ENCODE data around the gene VTI1B. TPM values are rescaled to one million over a fixed set of nuclear protein-coding genes. Genes with fewer than 3 reads are reported as not detected.

The VTI1B gene
- total and polyA plus RNA-seq, 2 of the 4 experiments (the other 2 are of a cell fraction): 61.8 to 90.2 TPM

DNA sequence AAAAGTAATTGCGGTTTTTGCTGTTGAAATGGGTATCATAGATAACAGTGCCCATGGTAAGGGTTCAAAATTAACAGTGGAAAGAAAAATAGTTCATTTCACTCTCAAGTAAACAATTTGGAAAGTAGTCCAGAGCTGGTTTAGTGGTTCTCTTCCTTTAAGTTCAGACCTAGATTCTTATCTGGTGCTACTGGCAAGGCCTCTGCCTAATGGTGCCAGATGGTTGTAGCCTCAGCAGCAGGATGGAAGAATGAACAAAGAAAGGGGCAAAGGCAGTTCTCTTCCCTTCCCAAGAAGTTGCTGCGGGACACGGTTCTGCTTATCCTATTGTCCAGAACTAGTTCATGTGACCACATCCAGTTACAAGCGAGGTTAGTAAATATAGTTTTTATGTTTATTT lies 44.2 kb downstream of the VTI1B start:
- Histone ChIP-seq H3K36me3 (ENCODE audit: control insufficient read depth, insufficient read depth, low read length) (no peaks in the 10 kb centered on the region), H3K79me1 (ENCODE audit: low read depth in 1 of 2, low read length in 2 of 2) (no peaks in the 10 kb centered on the region), H4K5ac (ENCODE audit: low read depth, low read length) (no peak overlapping the region), H3K23ac (ENCODE audit: low read depth, low read length) (no peak overlapping the region), H3K14ac (replicated peaks; ENCODE audit: low read depth, low read length) (no peak overlapping the region), H2AK5ac (ENCODE audit: low read depth, low read length) (no peak overlapping the region), H4K91ac (ENCODE audit: insufficient read depth, low read depth, low read length) (no peak overlapping the region), H3K4ac (ENCODE audit: low read depth, low read length) (no peak overlapping the region), H3K4me3 (ENCODE audit: insufficient read depth, low read depth, low read length) (no peak overlapping the region), H2AFZ (replicated peaks; ENCODE audit: low read length, poor library complexity) (no peak overlapping the region), H2AK9ac (replicated peaks; ENCODE audit: low read depth, low read length, poor library complexity) (no peak overlapping the region), H3K4me1 (ENCODE audit: control insufficient read depth, insufficient read depth, low read length) (no peaks in the 10 kb centered on the region), H3K4me2 (ENCODE audit: low read depth, low read length) (no peak overlapping the region), H3K56ac (ENCODE audit: extremely low read depth, insufficient read depth, low read length) (no peak overlapping the region), H3K27ac (ENCODE audit: insufficient read depth, low read length) (no peak overlapping the region), H3K9ac (ENCODE audit: low read depth, low read length) (no peak overlapping the region), H3K27me3 (ENCODE audit: control insufficient read depth, insufficient read depth, low read length) (peaks cover 2% of the 10 kb centered on the region), H3K18ac (ENCODE audit: low read depth, low read length) (no peak overlapping the region), H2BK20ac (ENCODE audit: low read depth, low read length) (no peak overlapping the region), H2BK120ac (ENCODE audit: low read depth, low read length) (no peak overlapping the region), H2BK15ac (ENCODE audit: low read depth, low read length) (no peak overlapping the region), H4K20me1 (ENCODE audit: insufficient read depth, low read length) (no peaks in the 10 kb centered on the region), H4K8ac (ENCODE audit: low read depth in 2 of 2, low read length in 2 of 2) (no peak overlapping the region), H3K9me3 (ENCODE audit: control insufficient read depth, insufficient read depth, low read length) (no peaks in the 10 kb centered on the region), H3K9me1 (ENCODE audit: insufficient read depth, low read length) (no peaks in the 10 kb centered on the region; the same call in 1 of the 2 replicates), H2BK5ac (ENCODE audit: low read depth, low read length, poor library complexity, severe bottlenecking) (no peak overlapping the region)
- dilution Hi-C loops (cut with HindIII; ENCODE audit: low sequenced_read_pairs, unreplicated experiment): no loop called here
- BruUV-seq (replicated peaks): no TSS peak
- no peak for DNase-seq
- ChIA-PET POLR2A (ENCODE audit: unreplicated experiment) (no interaction called here), CTCF (no interaction called here)
- no peak for TF ChIP-seq CHD1 (IDR thresholded peaks at IDR 0.05; ENCODE audit: low read depth, low read length)
- no peak for TF ChIP-seq MXI1 (IDR thresholded peaks at IDR 0.05; ENCODE audit: borderline replicate concordance, low read depth, low read length)
- no peak for TF ChIP-seq RFX5 (IDR thresholded peaks at IDR 0.05; ENCODE audit: low read depth, low read length)
- TF ChIP-seq RAD21 (IDR thresholded peaks at IDR 0.05; ENCODE audit: low read length): no peak
- no peak for TF ChIP-seq MAFK (IDR thresholded peaks at IDR 0.05; ENCODE audit: low read depth, low read length)
- TF ChIP-seq FOS (IDR thresholded peaks at IDR 0.05; ENCODE audit: low read depth, low read length): no peak
- no peak for TF ChIP-seq USF2 (IDR thresholded peaks at IDR 0.05; ENCODE audit: low read depth, low read length)
- in situ Hi-C loops (cut with MboI; ENCODE audit: low sequenced_read_pairs): no loop called here
- intact Hi-C loops (cut with micrococcal nuclease): no loop called here
- ATAC-seq (ENCODE audit: low read depth): no peak
- WGBS, 2 experiments (ENCODE audit: extremely low coverage in 2 of 2, insufficient read length in 1 of 2): no CpG with 5 or more reads among the region's 4 CpGs

All from IMR-90 (cell line).